Lower lobe of right lung (tissue), 2 donors: ENCODE measurements around the gene ZNHIT3. TPM values are rescaled to one million over a fixed set of nuclear protein-coding genes. Genes with fewer than 3 reads are reported as not detected.
A peak's percentile ranks its signal among the peaks of the same experiment; 100 is the strongest.

Experiments
- ATAC-seq, 2 donors: fragments of 200-7000 bp; cut with Tn5 transposase; one replicate each; pipeline ENCODE4 v1.9.1; 2020 to 2022; ENCODE audit warnings: mild to moderate bottlenecking in 2 of 2, moderate library complexity in 2 of 2
- DNase-seq: peaks from one replicate; pipeline ENCODE4 v3.0.0-alpha.2; 2020
- H3K27ac ChIP-seq: fragments of 200-600 bp; one replicate; pipeline ENCODE4 v1.8.0; 2022
- H3K27me3 ChIP-seq: fragments of 200-600 bp; one replicate; pipeline ENCODE4 v1.8.0; 2022; ENCODE audit warnings: low read depth
- H3K36me3 ChIP-seq: fragments of 200-600 bp; one replicate; pipeline ENCODE4 v1.8.0; 2022; ENCODE audit warnings: mild to moderate bottlenecking
- H3K4me1 ChIP-seq: fragments of 200-600 bp; one replicate; pipeline ENCODE4 v1.8.0; 2022
- H3K4me3 ChIP-seq: fragments of 200-600 bp; one replicate; pipeline ENCODE4 v1.8.0; 2022; ENCODE audit warnings: mild to moderate bottlenecking
- H3K9me3 ChIP-seq: fragments of 200-600 bp; one replicate; pipeline ENCODE4 v1.8.0; 2022
- CTCF ChIP-seq: fragments of 200-600 bp; IDR thresholded peaks from one replicate; pipeline ENCODE4 v1.8.0; 2022; ENCODE audit warnings: antibody characterized with exemption, mild to moderate bottlenecking
- intact Hi-C: fragments of 100-400 bp; cut with DNase I; formaldehyde crosslinking; loops from one replicate; pipeline ENCODE4 v1.11.0; 2022
- total RNA-seq: library from RNA; stranded (reverse); fragmentation: NEBNext Ultra II Directional; extraction: Animal tissue kit (Norgen Biotek cat#: 25700); gene quantifications from one replicate; pipeline ENCODE4 v1.2.1, GENCODE V29; 2021
- donor health status: DM: no; HTN: yes; CAD: no; lungs with severe emphysema.

The ZNHIT3 gene
- total RNA-seq, 1 donor from 2014 or later = 30.1 TPM

- Histone ChIP-seq H3K27ac (no peak overlapping the region), H3K36me3 (peaks cover 14% of the 10 kb centered on the region), H3K9me3 (no peaks in the 10 kb centered on the region), H3K4me3 (no peak overlapping the region), H3K4me1 (peaks cover 12% of the 10 kb centered on the region), H3K27me3 (no peaks in the 10 kb centered on the region)
- TF ChIP-seq CTCF = no peak
- ATAC-seq (no peak), DNase-seq (no peak)
- intact Hi-C loops = no loop called here
Measured at GRCh38 chr17:36540696-36541095, 54.2 kb downstream of the ZNHIT3 start.

DNA sequence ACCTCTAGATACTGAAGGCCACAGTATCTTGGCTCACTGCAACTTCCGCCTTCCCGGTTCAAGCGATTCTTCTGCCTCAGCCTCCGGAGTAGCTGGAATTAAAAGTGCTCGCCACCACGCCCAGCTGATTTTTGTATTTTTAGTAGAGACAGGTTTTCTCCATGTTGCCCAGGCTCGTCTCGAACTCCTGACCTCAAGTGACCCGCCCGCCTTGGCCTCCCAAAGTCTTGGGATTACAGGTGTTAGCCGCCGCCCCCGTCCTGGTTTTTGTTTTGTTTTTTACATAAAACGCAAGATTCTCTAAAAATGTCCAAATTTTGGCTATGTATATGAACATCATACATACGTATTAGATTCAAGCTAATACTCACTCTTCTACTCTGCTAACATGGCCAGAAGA is 56.3 kb downstream of the ZNHIT3 start:
- Histone ChIP-seq H3K27me3 (no peaks in the 10 kb centered on the region), H3K27ac (no peak overlapping the region), H3K4me1 (peaks cover 31% of the 10 kb centered on the region), H3K36me3 (peaks cover 6% of the 10 kb centered on the region), H3K9me3 (no peaks in the 10 kb centered on the region), H3K4me3 (no peak overlapping the region)
- ATAC-seq (no peak), DNase-seq (no peak)
- no peak for TF ChIP-seq CTCF
- intact Hi-C loops = no loop called here

- peak; percentile 61 for DNase-seq
- H3K4me1 ChIP-seq = peaks cover 43% of the 10 kb centered on the region
- no peaks in the 10 kb centered on the region for H3K9me3 ChIP-seq
- peak; percentile 3 to 15 for ATAC-seq
- intact Hi-C loops = no loop called here
- no peaks in the 10 kb centered on the region for H3K27me3 ChIP-seq
- TF ChIP-seq CTCF = no peak
- H3K4me3 ChIP-seq = peak overlapping the region; percentile 91
- no peaks in the 10 kb centered on the region for H3K36me3 ChIP-seq
- peak overlapping the region; percentile 99 for H3K27ac ChIP-seq
Measured at GRCh38 chr17:36544044-36544306, 57.5 kb downstream of the ZNHIT3 start.

DNA sequence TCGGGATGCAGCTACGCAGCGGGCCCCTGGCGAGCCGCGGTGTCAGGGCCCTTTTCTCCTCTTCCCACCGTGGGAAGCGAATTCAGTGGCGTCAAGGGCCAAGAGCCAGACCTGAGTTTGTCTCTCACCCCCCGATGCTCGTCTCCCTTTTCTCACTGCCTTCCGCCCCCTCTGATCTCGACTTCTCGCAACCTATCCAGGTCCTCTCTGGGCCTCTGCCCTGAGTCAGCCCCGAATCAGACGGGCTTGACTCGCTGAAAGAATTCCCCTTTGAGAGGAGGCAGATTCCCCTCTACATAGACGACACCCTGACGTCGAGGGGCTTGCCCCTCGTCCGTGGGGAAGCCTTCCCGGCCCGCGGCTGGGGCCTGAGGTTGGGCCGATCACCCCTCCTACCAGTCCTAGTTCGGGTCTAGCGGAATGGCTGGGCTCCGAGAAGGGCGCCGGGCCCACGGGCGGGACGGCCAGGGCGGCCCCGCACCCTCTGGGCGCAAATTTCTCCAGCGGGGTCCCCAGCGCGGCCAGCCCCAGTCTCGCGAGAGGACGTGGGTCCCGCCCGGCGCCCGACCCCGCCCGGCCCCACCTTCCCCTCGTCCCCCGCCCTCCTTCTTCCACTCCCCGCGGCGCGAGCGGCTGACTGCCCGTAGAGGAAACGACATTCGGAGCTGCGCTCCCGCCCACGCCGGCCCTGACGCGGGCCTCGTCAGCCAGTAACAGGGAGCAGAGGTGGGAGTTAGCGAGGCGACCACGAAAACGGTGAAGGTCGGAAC is 58.0 kb downstream of the ZNHIT3 start, which contains the start of gene GGNBP2:
Gene GGNBP2, plus strand, starts transcription at position 613 of the 770 bp plus-strand sequence. CDS start 806 bp downstream, outside the sequence.
- peak within 1 kb of the TSS; percentile 91 for H3K4me3 ChIP-seq
- H3K4me1 ChIP-seq = peaks cover 48% of the 10 kb centered on the region
- DNase-seq = peak; percentile 96
- no peaks in the 10 kb centered on the region for H3K9me3 ChIP-seq
- no peak for TF ChIP-seq CTCF
- no peaks in the 10 kb centered on the region for H3K27me3 ChIP-seq
- no peaks in the 10 kb centered on the region for H3K36me3 ChIP-seq
- ATAC-seq = peak; percentile 95
- peak within 1 kb of the TSS; percentile 99 for H3K27ac ChIP-seq
- intact Hi-C loops = no loop called here

- Histone ChIP-seq H3K4me3 (peak overlapping the region; percentile 91), H3K27ac (peak overlapping the region; percentile 99), H3K4me1 (peaks cover 52% of the 10 kb centered on the region), H3K9me3 (no peaks in the 10 kb centered on the region), H3K27me3 (no peaks in the 10 kb centered on the region), H3K36me3 (no peaks in the 10 kb centered on the region)
- DNase-seq = no peak
- intact Hi-C loops = no loop called here
- TF ChIP-seq CTCF = no peak
- ATAC-seq = peak; percentile 65 to 72
Measured at GRCh38 chr17:36545077-36545464, 58.6 kb downstream of the ZNHIT3 start.

Other genes with a start within 250 kb of the ZNHIT3 start
- gene TBC1D3I, start 222.1 kb upstream of the ZNHIT3 start, total RNA-seq = 1.1 TPM
- not detected for gene TBC1D3G, start 162.8 kb upstream of the ZNHIT3 start, total RNA-seq
- not detected for gene TBC1D3H, start 98.2 kb upstream of the ZNHIT3 start, total RNA-seq
- gene MYO19, start 48.2 kb downstream of the ZNHIT3 start, total RNA-seq = 38.9 TPM
- 6.4 TPM for gene PIGW, start 48.3 kb downstream of the ZNHIT3 start, total RNA-seq
- gene GGNBP2, start 58.2 kb downstream of the ZNHIT3 start, total RNA-seq = 74.8 TPM
- gene DHRS11, start 105.2 kb downstream of the ZNHIT3 start, total RNA-seq = 5.9 TPM
- 6.6 TPM for gene MRM1, start 114.9 kb downstream of the ZNHIT3 start, total RNA-seq